Stimulated activated naive CD4-positive, alpha-beta T cell treated with Interleukin-2 at 50 U/mL for 16 hours (primary cell): ENCODE data around the gene MRPL49.

Experiments
- DNase-seq: peaks from one replicate; lab custom pipeline; 2025; lab: John Stamatoyannopoulos, UW

MRPL49 gene

DNA sequence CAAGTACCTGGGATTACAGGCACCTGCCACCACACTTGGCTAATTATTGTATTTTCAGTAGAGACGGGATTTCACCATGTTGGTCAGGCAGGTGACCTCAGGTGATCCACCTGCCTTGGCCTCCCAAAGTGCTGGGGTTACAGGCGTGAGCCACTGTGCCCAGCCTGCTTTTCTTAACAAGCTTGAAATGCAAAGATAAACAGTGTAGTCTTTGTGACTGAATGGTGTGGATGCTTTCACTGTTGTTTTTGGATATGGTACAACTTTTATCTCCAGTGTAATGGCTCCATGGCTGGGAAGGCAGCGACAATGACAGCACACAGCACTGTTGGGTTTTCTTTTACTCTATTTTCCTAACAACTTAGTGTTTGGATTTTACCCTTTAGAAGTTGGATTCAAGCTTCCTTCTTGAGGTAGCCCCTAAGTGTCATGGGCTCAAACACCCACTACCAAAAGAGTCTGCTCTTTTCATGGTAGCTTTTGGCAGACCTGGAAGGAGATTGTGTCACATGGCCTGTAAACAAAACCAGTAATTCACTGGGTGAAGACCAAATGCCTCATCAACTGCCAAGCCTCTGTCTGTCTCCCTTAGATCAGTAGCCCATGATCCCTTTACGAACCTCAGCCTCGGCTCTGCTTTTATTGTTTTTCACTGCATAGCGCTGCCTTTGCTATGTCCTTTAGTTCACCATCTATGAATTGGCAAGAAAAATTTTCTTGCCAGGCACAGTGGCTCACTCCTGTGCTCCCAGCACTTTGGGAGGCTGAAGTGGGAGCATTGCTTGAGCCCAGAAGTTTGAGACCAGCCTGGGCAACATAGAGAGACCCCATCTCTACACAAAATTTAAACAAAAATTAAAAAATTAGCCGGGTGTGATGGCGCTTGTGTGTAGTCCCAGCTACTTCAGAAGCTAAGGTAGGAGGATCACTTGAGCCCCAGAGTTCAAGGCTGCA is 19.7 kb upstream of the MRPL49 start:
- DNase-seq = no peak

DNA sequence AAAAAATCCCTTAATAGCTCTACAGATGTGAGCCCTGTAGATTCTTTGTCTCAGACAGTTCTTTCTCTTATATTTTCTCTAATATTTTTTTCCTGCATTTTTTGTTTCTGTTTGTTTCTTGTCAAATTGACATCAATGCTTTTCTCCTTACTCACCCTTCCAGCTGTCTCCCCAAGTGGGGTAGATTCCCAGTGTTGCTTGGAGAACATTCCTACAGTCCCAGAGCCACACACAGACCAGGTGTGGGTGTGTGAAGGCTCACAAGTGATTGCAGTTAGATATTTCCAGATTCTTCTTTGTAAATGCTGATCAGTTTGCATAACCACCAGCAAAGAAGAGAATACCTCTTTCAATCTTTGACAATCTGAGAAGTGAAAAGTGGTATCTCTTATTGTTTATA is 18.6 kb upstream of the MRPL49 start:
- DNase-seq = no peak

DNA sequence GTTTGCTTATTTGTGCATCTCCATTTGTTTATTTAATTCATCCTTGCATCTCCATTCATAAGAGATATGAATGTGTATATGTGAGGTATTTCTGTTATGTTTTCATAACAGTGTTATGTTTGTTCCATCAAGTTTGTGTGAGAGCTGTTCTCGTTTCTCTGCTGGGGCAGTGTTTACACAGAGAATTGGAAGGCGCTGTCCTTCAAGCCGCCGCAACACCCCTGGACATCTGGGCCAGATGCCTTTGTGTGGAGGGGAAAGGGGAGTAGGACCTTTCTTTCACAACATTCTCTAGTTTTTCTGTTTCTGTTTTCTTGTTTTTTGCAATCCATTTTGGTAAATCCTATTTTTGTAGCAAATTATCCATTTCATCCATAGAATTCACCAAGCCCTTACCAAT is 17.5 kb upstream of the MRPL49 start:
- DNase-seq = no peak

DNA sequence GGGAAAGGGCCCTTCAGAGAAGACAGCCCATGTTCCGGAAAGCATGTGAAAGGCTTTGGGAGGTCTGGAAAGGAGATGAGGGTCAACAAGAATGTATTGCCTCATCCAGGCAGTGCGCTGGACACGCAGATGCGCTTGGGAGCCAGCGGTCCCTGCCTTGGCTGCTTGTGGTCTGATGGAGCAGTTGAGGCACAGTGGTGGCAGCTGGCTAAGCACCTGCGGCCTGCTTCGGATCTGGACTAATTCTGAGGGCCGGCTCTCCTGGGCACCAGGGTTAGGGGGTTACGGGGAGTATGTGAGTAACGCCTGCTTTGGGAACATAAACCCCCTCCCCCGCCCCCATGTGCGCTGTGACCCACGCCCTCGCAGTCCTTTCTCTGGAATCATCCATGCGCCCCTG is 15.0 kb upstream of the MRPL49 start:
- no peak for DNase-seq

DNA sequence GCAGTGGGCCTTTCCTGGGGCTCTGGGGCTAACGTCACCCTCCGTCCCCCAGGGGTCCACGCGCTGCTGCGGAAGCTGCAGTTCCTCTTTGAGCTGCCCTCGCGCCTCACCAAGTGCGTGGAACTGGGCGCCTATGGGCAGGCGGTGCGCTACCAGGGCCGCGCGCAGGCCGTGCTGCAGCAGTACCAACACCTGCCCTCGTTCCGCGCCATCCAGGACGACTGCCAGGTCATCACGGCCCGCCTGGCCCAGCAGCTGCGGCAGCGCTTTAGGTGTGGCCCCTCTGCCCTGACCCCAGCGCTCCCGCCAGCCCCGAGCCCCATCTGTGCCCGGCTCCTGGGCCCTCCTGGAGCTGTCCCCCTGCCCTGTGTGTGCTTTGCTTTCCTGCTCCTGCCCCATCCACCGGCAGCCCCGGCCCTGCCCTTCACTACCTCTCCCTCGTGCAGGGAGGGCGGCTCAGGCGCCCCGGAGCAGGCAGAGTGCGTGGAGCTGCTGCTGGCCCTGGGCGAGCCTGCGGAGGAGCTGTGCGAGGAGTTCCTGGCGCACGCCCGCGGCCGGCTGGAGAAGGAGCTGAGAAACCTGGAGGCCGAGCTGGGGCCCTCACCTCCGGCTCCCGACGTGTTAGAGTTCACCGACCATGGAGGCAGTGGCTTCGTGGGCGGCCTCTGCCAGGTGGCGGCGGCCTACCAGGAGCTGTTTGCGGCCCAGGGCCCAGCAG is 14.2 kb upstream of the MRPL49 start:
- no peak for DNase-seq

DNA sequence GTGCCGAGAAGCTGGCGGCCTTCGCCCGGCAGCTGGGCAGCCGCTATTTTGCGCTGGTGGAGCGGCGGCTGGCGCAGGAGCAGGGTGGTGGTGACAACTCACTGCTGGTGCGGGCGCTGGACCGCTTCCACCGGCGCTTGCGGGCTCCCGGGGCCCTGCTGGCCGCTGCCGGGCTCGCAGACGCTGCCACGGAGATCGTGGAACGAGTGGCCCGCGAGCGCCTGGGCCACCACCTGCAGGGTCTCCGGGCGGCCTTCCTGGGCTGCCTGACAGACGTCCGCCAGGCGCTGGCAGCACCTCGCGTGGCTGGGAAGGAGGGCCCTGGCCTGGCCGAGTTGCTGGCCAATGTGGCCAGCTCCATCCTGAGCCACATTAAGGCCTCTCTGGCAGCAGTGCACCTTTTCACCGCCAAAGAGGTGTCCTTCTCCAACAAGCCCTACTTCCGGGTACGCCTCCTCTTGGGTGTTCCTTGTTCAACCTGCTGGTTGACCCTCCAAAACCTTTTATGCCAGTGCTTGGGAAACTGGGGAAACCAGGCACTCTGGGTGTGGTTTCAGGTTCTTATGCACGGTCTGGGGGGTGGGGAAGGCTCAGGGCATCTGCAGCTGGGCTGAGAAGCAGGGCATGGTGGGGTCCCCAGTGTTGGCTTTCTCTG is 13.5 kb upstream of the MRPL49 start:
- DNase-seq = no peak

DNA sequence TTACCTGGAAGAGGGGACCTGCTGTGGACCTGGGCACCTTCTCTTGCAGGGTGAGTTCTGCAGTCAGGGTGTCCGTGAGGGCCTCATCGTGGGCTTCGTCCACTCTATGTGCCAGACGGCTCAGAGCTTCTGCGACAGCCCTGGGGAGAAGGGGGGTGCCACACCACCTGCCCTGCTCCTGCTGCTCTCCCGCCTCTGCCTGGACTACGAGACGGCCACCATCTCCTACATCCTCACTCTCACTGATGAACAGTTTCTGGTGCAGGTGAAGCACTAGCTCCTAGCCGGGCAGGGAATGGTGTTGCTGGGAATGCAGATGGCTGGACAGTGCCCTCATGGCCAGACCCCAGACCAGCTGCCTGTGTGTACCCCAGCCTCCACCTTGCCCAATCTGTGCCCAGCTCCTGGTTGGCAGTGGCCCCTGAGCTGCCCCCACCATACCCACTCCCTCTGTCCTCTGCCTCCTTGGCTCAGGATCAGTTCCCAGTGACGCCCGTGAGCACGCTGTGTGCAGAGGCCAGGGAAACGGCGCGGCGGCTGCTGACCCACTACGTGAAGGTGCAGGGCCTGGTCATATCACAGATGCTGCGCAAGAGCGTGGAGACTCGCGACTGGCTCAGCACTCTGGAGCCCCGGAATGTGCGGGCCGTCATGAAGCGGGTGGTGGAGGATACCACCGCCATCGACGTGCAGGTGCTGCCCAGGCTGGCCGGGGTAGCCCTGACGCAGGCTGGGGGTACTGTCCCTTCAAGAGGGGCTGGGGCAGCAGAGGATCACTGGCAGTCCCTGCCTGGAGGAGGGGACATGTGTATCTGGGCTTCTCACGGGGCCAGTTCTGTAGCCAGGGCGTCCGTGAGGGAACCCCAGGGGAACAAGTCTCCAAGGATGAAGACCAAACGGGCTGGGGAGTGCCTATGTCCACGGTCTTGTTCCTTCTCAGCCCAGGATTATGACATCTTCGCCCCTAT is 12.6 kb upstream of the MRPL49 start:
- DNase-seq = no peak

DNA sequence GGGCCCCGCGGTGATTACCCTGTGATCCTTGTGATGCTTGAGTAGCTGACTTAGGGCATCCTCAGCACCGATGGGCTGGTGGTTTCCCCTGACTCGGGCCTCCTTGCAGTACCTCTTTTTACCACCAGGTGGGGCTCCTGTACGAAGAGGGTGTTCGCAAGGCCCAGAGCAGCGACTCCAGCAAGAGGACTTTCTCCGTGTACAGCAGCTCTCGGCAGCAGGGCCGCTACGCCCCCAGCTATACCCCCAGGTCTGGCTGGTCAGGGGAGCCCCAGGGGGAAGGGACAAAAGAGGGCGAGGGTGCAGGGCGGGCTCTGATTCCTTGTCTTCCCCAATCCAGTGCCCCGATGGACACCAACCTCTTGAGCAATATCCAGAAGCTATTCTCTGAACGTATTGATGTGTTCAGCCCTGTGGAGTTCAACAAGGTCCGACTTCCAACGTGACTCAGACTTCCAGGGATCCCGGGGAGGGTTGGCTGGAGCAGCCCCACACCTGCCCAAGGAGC is 11.7 kb upstream of the MRPL49 start:
- DNase-seq = peak; percentile 90

DNA sequence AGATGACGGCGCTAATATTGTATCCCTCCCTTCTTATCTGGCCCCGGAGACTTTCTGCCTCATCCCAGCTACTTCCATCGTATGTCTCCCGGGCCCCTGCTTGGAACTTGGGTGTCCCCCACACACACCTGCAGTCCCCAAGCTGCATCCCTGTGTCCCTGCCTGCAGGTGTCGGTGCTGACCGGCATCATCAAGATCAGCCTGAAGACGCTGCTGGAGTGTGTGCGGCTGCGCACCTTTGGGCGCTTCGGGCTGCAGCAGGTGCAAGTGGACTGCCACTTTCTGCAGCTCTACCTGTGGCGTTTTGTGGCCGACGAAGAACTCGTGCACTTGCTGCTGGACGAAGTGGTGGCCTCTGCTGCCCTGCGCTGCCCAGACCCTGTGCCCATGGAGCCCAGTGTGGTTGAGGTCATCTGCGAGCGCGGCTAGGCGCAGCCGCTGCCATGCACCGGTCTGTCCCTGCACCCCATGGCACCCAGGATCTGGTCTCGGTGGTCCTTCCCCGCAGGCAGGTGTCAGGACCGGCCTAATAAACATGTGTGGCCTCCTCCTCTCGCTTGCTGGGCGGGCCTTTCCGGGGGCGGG is 10.9 kb upstream of the MRPL49 start:
- no peak for DNase-seq

DNA sequence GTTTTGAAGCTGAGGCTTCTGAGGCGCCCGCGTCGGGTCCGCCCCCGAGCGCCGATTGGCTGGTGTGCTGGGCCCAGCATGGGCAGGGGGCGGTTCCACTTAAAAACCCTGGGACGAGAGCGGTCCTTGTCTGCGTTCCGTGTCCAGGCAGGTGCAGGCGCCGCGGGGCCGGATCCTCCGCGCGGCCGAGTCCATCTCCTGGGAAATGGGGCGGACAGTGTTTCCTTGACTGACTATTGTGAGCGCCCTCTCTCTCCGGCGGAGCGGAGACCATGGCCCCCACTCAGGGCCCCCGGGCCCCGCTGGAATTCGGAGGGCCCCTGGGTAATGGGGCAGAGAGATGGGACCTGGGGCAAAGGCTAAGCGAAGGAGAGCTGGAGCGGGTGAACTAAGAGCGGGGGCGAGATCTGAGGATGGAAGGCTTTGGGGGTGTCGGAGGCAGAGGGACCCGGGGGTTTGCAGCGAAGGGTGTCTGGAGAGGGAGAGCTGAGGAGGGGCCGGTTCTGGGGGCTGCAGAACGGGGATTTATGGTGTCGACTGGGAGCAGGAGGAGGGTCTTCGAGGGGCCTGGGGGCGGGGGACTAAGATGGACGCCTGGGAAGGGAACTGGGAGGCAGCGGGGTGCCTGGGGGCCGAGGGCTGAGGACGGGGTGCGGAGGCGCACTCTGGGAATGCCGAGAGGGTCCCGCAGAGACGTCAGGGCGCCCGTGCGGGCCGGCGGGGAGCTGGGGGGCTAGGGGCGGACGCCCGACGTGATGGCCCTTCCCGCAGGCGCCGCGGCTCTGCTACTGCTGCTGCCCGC is 10.2 kb upstream of the MRPL49 start, which contains the start of gene TM7SF2:
TSS of gene TM7SF2 (plus strand) at position 129 of the 802 bp plus-strand sequence. CDS start at position 273, 144 bp downstream.
- DNase-seq = peak; percentile 94

DNA sequence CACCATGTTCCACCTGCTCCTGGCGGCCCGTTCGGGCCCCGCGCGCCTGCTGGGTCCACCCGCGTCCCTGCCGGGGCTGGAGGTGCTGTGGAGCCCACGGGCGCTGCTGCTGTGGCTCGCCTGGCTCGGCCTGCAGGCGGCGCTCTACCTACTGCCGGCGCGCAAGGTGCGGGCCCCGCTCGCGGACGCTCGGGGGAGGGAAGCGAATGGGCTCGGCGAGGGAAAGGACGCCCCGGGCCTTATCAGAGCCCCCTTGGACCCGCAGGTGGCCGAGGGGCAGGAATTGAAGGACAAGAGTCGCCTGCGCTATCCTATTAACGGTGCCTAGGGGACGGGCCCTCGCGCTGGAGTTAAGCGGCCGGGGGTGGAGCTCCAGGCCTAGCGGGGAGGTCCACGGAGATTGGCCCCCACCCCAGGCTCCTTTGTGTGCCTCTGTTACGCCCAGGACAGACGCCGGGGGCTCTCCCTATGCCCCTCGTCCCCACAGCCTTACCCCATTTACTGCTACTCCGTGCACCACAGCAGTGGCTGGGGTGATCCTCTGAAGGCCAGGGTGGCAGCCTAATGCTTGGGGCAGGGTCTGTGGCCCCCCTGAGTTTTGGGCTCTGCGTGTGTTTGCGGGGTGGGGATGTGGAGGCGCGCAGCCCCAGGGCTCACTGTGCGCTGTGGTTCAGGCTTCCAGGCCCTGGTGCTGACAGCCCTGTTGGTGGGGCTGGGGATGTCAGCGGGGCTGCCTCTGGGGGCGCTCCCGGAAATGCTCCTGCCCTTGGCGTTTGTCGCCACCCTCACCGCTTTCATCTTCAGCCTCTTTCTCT is 9.4 kb upstream of the MRPL49 start:
- DNase-seq = peak; percentile 59

DNA sequence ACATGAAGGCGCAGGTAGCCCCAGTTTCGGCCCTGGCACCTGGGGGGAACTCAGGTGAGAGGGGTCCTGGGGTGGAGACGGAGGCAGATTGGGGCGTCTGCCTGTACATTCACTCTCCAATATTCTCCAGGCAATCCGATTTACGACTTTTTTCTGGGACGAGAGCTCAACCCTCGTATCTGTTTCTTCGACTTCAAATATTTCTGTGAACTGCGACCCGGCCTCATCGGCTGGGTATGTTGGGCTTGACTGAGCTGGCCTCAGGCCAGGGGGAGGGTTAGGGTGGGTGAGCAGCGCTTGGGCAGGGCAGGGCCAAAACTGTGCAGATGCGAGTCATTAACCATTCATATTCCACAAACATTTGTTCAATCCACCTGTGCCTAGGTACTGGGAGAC is 8.8 kb upstream of the MRPL49 start:
- no peak for DNase-seq

DNA sequence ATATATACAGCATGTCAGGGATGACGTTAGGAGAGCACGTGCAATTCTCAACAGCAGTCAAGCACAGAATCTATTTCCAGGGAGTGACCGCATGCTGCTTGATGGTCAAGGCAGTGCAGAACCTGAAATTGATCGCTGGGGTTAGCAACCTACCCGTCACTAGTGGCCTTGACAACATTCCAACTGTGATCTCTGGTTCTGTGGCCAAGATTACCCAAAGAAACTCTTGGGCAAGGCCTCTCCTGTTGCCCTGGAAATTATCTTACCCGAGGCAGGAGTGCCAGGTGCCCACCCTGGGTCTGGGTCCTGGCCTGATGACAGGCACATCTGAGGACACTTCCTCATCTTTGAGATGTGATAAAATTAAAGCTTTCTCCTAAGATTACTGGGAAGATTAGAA is 8.3 kb upstream of the MRPL49 start:
- DNase-seq = no peak

DNA sequence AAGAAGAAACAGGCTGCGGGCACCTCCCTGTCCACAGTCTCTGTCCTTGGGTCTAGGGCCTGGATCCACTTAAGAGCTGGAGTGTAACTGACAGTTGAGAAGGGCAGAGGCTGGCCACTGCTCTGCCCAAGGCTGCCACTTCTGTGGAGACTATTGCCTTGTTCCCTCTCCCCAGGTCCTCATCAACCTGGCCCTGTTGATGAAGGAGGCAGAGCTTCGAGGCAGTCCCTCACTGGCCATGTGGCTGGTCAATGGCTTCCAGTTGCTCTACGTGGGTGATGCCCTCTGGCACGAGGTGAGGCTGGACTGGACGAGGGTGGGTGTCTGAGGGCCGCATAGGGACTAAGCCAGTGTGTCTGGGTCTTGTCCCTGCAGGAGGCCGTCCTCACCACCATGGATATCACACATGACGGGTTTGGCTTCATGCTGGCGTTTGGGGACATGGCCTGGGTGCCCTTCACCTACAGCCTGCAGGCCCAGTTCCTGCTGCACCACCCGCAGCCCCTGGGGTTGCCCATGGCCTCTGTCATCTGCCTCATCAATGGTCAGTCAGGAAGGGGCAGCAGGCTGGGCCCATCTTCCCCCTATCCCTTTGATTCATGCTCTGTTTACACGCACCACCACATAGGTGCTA is 7.5 kb upstream of the MRPL49 start:
- no peak for DNase-seq

DNA sequence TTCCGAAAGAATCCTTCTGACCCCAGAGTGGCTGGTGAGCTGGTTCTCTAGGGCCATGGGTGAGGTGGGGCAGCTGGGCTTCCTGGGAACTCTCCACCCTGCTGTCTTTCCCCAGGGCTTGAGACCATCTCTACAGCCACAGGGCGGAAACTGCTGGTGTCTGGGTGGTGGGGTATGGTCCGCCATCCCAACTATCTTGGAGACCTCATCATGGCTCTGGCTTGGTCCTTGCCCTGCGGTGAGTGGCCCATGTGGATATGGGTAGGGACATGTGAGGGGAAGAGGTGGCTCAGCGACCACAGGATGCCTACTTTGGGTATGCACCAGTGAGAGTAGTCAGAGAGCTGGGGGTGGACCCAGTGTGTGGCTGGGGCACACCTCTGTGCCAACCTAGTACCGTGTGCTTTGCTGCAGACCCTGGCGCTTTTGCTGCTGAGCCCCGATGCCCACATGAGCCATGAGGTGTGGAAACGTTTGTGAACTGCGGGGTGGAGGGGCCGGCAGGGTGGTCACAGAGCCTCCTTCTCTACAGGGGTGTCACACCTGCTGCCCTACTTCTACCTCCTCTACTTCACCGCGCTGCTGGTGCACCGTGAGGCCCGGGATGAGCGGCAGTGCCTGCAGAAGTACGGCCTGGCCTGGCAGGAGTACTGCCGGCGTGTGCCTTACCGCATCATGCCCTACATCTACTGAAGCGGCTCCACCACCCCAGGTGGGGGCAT is 6.6 kb upstream of the MRPL49 start:
- DNase-seq = no peak

DNA sequence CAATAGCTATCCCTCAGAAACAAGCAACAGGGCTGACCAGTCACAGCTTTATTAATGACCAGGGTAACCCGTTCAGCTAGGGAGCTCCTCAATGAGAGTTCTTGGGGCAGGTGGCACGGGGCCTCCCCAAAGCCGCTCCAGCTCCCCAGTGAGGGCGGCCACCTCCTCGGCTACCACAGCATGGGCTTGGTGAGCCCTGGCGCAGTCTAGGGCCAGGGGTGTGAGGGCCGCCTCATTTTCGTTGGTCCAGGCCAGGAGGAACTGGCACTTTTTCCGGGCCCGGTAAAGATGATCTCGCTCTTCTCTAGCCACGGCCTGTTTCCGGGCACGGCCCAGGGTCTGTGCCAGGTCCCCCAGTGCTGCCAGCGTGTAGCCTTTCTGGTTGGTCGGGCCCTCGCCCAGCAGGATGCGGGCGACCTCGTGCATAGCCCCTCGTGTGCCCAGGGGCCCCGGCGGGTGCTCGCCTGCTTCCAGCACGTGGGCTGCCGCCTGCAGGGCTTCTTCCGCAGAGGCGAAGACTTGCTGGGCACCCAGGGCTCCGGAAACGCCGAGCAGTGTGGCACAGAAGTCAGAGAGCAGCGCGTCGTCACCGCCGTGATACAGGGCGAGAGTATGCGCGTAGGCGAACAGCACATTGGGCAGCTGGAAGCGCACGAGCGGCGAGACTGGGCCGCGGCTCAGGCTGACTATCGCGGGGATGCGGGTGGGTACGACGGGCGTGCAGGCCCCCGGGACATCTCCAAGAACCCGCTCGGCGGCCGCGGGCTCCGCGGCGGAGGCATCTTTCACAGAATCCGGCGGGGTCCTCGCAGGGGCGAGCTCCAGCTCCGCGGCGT is 5.5 kb upstream of the MRPL49 start:
- DNase-seq = peak; percentile 72
